GM12878 (cell line): ENCODE measurements around the gene CISTR. TPM values are rescaled to one million over a fixed set of nuclear protein-coding genes. Genes with fewer than 3 reads are reported as not detected.

Source experiments
- ATAC-seq: fragments of 200-7000 bp; cut with Tn5 transposase; 3 replicates; pipeline ENCODE4 v1.9.1; 2020; ENCODE audit warnings: mild to moderate bottlenecking, moderate library complexity
- BruUV-seq: library from RNA; stranded (reverse); fragments of 400-500 nt; replicated peaks from 2 replicates; lab custom pipeline; 2021; lab: Mats Ljungman, UMichigan
- CTCF ChIA-PET: fragments of 300-600 bp; sonication (Branson Sonifier 250); formaldehyde crosslinking; extraction: SDS; loops from one replicate; lab custom pipeline; 2021; ENCODE audit warnings: inconsistent platforms; lab: Yijun Ruan, JAX
- POLR2A ChIA-PET: fragments of 350-600 bp; formaldehyde crosslinking; extraction: SDS; loops from one replicate; lab custom pipeline; 2021; ENCODE audit warnings: inconsistent platforms; lab: Charles Lee
- RAD21 ChIA-PET: fragments of 300-600 bp; sonication (Branson Sonifier 250); formaldehyde crosslinking; loops from one replicate; lab custom pipeline; 2023; ENCODE audit warnings: antibody characterized with exemption; ENCODE audit not compliant: unreplicated experiment; lab: Charles Lee
- SMC1A ChIA-PET: fragments of 300-600 bp; sonication (Branson Sonifier 250); formaldehyde crosslinking; loops from one replicate; lab custom pipeline; 2023; ENCODE audit not compliant: unreplicated experiment, uncharacterized antibody; lab: Charles Lee
- DNase-seq: peaks from one replicate; pipeline ENCODE4 v3.0.0-alpha.2; 2011; ENCODE audit warnings: low read depth, low spot score
- FAIRE-seq: peaks from 3 replicates; lab custom pipeline; 2011; peaks lifted over from hg19 to GRCh38; lab: Jason Lieb, UNC
- H2AFZ ChIP-seq: 2 replicates; pipeline ENCODE4 v1.6.0; 2011; ENCODE audit warnings: low read depth, low read length, control low read depth; ENCODE audit not compliant: control insufficient read depth
- H3K27ac ChIP-seq: 2 replicates; pipeline ENCODE4 v1.5.1; 2011; ENCODE audit warnings: control low read depth; ENCODE audit not compliant: control insufficient read depth, insufficient read depth
- H3K27me3 ChIP-seq, 2 experiments: replicated peaks in 1 of 2; 2 replicates each; pipeline versions ENCODE4 v1.6.0 to v1.6.1; 2011; ENCODE audit warnings: low read length in 1 of 2; ENCODE audit not compliant: control insufficient read depth in 2 of 2, insufficient read depth in 2 of 2
- H3K36me3 ChIP-seq, 2 experiments: 2 replicates each; pipeline ENCODE4 v1.5.1; 2011; ENCODE audit warnings: low read length in 1 of 2; ENCODE audit not compliant: control insufficient read depth in 2 of 2, insufficient read depth in 2 of 2
- H3K4me1 ChIP-seq: 2 replicates; pipeline ENCODE4 v1.6.1; 2011; ENCODE audit warnings: mild to moderate bottlenecking, low read length, moderate library complexity, mixed read lengths; ENCODE audit not compliant: control insufficient read depth, insufficient read depth
- H3K4me2 ChIP-seq: 2 replicates; pipeline ENCODE4 v1.6.0; 2011; ENCODE audit warnings: control low read depth; ENCODE audit not compliant: control insufficient read depth, insufficient read depth
- H3K4me3 ChIP-seq: fragments of 200-600 bp; sonication (generic); 2 replicates; pipeline ENCODE4 v1.5.1; 2016
- H3K79me2 ChIP-seq: 2 replicates; pipeline ENCODE4 v1.6.0; 2011; ENCODE audit warnings: low read length; ENCODE audit not compliant: control insufficient read depth, insufficient read depth
- H3K9ac ChIP-seq: 2 replicates; pipeline ENCODE4 v1.8.0; 2011; ENCODE audit warnings: low read length, control low read depth, mixed read lengths; ENCODE audit not compliant: control insufficient read depth, insufficient read depth
- H3K9me3 ChIP-seq: replicated peaks from 3 replicates; pipeline ENCODE4 v1.5.1; 2011; ENCODE audit warnings: mild to moderate bottlenecking, low read length; ENCODE audit not compliant: control insufficient read depth, insufficient read depth
- H4K20me1 ChIP-seq: 2 replicates; pipeline ENCODE4 v1.6.0; 2011; ENCODE audit not compliant: control insufficient read depth, insufficient read depth
- ASH2L ChIP-seq: fragments of 300-600, 200-600 bp; sonication (generic); IDR thresholded peaks from 2 replicates; pipeline ENCODE4 v1.6.1; 2017; ENCODE audit warnings: low read depth, mild to moderate bottlenecking, borderline replicate concordance
- BHLHE40 ChIP-seq, 2 experiments: fragments of 450-650 bp in 1 of 2; IDR thresholded peaks; 2 replicates each; pipeline ENCODE4 v1.6.1; 2011 to 2017; ENCODE audit warnings: low read depth in 2 of 2, borderline replicate concordance in 1 of 2, improper control_type of control experiment in 1 of 2, low read length in 1 of 2, mild to moderate bottlenecking in 1 of 2
- CBX3 ChIP-seq: fragments of 200-600 bp; sonication (generic); IDR thresholded peaks from 2 replicates; pipeline ENCODE4 v1.6.1; 2016; ENCODE audit warnings: low read depth, borderline replicate concordance
- CREM ChIP-seq: IDR thresholded peaks from 2 replicates; pipeline ENCODE4 v1.6.1; 2014; ENCODE audit warnings: antibody characterized with exemption, low read depth
- FOXM1 ChIP-seq: IDR thresholded peaks from 2 replicates; pipeline ENCODE4 v1.6.1; 2012; ENCODE audit warnings: low read depth, mild to moderate bottlenecking, inconsistent platforms, low read length, moderate library complexity
- HDAC6 ChIP-seq: fragments of 200-600 bp; sonication (generic); IDR thresholded peaks from one replicate; pipeline ENCODE4 v1.8.0; 2017; ENCODE audit warnings: antibody characterized with exemption; ENCODE audit not compliant: unreplicated experiment
- RELA ChIP-seq: fragments of 450-650 bp; IDR thresholded peaks from 2 replicates; pipeline ENCODE4 v1.8.0; 2014; ENCODE audit warnings: borderline replicate concordance; ENCODE audit not compliant: partially characterized antibody
- STAT1 ChIP-seq: fragments of 450-650 bp; conservative IDR thresholded peaks from 2 replicates; pipeline ENCODE4 v1.6.1; 2014; ENCODE audit warnings: antibody characterized with exemption, mild to moderate bottlenecking
- SUPT20H ChIP-seq: IDR thresholded peaks from 2 replicates; pipeline ENCODE4 v1.6.1; 2011; ENCODE audit warnings: low read depth, mild to moderate bottlenecking, low read length, moderate library complexity, borderline replicate concordance; ENCODE audit not compliant: control insufficient read depth
- WGBS: methylation state at CpG from one replicate; pipeline ENCODE4 v1.1.6; 2016; ENCODE audit warnings: low lambda C conversion rate; ENCODE audit not compliant: insufficient replicate concordance, insufficient coverage; ENCODE audit errors: missing lambda C conversion rate; 5-methylcytosine and 5-hydroxymethylcytosine counted together
- in situ Hi-C: fragments of 300-500 bp; cut with MboI; formaldehyde crosslinking; loops from 9 replicates; pipeline ENCODE4 v1.14.3; 2018; ENCODE audit warnings: mixed read lengths
- intact Hi-C: fragments of 100-400 bp; cut with micrococcal nuclease; formaldehyde crosslinking; loops from one replicate; pipeline ENCODE4 v1.14.2; 2022; ENCODE audit not compliant: unreplicated experiment
- polyA plus RNA-seq, 11 experiments: library from polyadenylated mRNA; depleted of rRNA in 4 of 11; unstranded in 6 of 11; stranded (reverse) in 5 of 11; fragments of >200 nt; fragmentation: Nextera tagmentation in 4 of 11; fragmentation: Illumina TruSeq in 1 of 11; extraction: Ambion mirVana in 4 of 11; extraction: Trizol in 1 of 11; gene quantifications; 1 replicate in 1 of 11; 2 replicates in 10 of 11; pipeline versions ENCODE4 v1.2.1 to v1.2.3, GENCODE V29; 2011 to 2016; ENCODE audit warnings: inconsistent platforms in 2 of 11, missing spikeins in 2 of 11, low read depth in 1 of 11
- total RNA-seq, 4 experiments: library from RNA; depleted of rRNA in 3 of 4; stranded (reverse); fragments of >200 nt in 3 of 4; fragmentation: Illumina TruSeq in 1 of 4; extraction: Trizol in 1 of 4; gene quantifications; 2 replicates each; pipeline versions ENCODE4 v1.2.1 to v1.2.3, GENCODE V29; 2013 to 2021
- TF ChIP-seq, protein P1 (sequence below): fragments of 450-650 bp; IDR thresholded peaks from 2 replicates; pipeline ENCODE4 v1.6.1; 2016; ENCODE audit warnings: mild to moderate bottlenecking
- TF ChIP-seq, protein P2 (sequence below): IDR thresholded peaks from 2 replicates; pipeline ENCODE4 v1.6.1; 2012; ENCODE audit warnings: low read depth, low read length, improper control_type of control experiment

The CISTR gene
- total and polyA plus RNA-seq, 10 of the 15 experiments (the other 5 are each of a cell fraction or from before 2014, with no cell fraction given): 0.26 TPM; not detected in 9

DNA sequence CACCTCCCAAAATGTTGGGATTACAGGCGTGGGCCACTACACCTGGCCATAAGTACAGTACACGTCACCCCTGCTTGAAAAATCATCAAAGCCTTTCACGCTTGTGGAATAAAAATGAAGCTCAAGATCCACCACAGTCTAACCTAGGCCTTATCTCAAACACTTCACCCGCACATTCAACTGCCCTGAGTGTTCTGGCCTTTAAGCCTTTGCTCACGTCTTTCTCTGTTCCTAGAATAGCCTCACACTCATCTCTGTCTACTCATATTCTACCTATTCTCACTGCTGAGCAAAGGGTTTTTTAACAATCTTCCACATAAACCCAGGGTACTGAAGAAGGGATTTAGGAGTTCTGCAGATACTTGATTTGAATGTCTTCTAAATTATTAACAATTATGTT is 34.5 kb downstream of the CISTR start:
- 66% methylated on average over 5 of the region's 5 CpGs for WGBS
- TF ChIP-seq, protein P1, sequence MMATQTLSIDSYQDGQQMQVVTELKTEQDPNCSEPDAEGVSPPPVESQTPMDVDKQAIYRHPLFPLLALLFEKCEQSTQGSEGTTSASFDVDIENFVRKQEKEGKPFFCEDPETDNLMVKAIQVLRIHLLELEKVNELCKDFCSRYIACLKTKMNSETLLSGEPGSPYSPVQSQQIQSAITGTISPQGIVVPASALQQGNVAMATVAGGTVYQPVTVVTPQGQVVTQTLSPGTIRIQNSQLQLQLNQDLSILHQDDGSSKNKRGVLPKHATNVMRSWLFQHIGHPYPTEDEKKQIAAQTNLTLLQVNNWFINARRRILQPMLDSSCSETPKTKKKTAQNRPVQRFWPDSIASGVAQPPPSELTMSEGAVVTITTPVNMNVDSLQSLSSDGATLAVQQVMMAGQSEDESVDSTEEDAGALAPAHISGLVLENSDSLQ: no peak
- TF ChIP-seq HDAC6: no peak
- TF ChIP-seq, protein P2, sequence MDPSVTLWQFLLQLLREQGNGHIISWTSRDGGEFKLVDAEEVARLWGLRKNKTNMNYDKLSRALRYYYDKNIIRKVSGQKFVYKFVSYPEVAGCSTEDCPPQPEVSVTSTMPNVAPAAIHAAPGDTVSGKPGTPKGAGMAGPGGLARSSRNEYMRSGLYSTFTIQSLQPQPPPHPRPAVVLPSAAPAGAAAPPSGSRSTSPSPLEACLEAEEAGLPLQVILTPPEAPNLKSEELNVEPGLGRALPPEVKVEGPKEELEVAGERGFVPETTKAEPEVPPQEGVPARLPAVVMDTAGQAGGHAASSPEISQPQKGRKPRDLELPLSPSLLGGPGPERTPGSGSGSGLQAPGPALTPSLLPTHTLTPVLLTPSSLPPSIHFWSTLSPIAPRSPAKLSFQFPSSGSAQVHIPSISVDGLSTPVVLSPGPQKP: no peak
- no peak for TF ChIP-seq FOXM1
- TF ChIP-seq BHLHE40 (IDR thresholded peaks at IDR 0.05; ENCODE audit: borderline replicate concordance in 1 of 2, low read depth in 2 of 2, low read length in 1 of 2): no peak
- no peak for TF ChIP-seq ASH2L
- TF ChIP-seq CREM: no peak
- TF ChIP-seq SUPT20H: no peak
- TF ChIP-seq CBX3: no peak
- no peak for TF ChIP-seq STAT1
- no peak for TF ChIP-seq RELA
- TF ChIP-seq, all 136 proteins: peak for 0
- RAD21 ChIA-PET: no interaction called here
- Histone ChIP-seq H3K4me1 (peaks cover 3% of the 10 kb centered on the region; the same call in 1 of the 2 replicates), H3K27me3 (no peaks in the 10 kb centered on the region), H3K36me3 (no peaks in the 10 kb centered on the region), H2AFZ (no peak overlapping the region), H3K27ac (no peak overlapping the region), H3K9me3 (no peaks in the 10 kb centered on the region), H3K9ac (no peak overlapping the region), H3K4me3 (no peak overlapping the region), H4K20me1 (no peaks in the 10 kb centered on the region), H3K79me2 (no peaks in the 10 kb centered on the region), H3K4me2 (no peak overlapping the region)
- ATAC-seq (no peak), DNase-seq (no peak), FAIRE-seq (peak; percentile 35)
- POLR2A ChIA-PET: interaction anchor here (1.2 to 2.5 kb wide), 2 partner anchors 8 to 11 kb away, joined by 3 to 11 read pairs; partner anchors contain the start of gene CALCOCO1
- SMC1A ChIA-PET: interaction anchor here (1.6 kb wide), 2 partner anchors 8 to 13 kb away, joined by 4 to 6 read pairs; no protein-coding TSS in a partner anchor
- no TSS peak for BruUV-seq
- in situ Hi-C loops (no loop called here), intact Hi-C loops (no loop called here)
- CTCF ChIA-PET: interaction anchor here (0.6 to 7.3 kb wide), 4 partner anchors 13 to 145 kb away, joined by 3 to 66 read pairs (median 9); no protein-coding TSS in a partner anchor
